H9 (cell line): ENCODE results near the gene ARHGAP10. TPM values are rescaled to one million over a fixed set of nuclear protein-coding genes. Genes with fewer than 3 reads are reported as not detected.

Source experiments
- DNase-seq: peaks from one replicate; pipeline ENCODE4 v3.0.0-alpha.2; 2017
- H2AFZ ChIP-seq: one replicate; pipeline ENCODE4 v1.6.1; 2013; ENCODE audit warnings: mild to moderate bottlenecking, low read length, control low read depth, moderate library complexity
- H2AK5ac ChIP-seq: 2 replicates; pipeline ENCODE4 v1.6.1; 2013; ENCODE audit warnings: low read length, control low read depth, mixed read lengths; ENCODE audit not compliant: insufficient read length
- H2BK120ac ChIP-seq: one replicate; pipeline ENCODE4 v1.6.1; 2013; ENCODE audit warnings: low read depth, mild to moderate bottlenecking, low read length, control low read depth, inconsistent platforms; ENCODE audit not compliant: poor library complexity, severe bottlenecking
- H2BK12ac ChIP-seq: 2 replicates; pipeline ENCODE4 v1.6.1; 2013; ENCODE audit warnings: low read length, control low read depth, mixed read lengths, low read depth; ENCODE audit not compliant: insufficient read length
- H2BK15ac ChIP-seq: 2 replicates; pipeline ENCODE4 v1.6.1; 2013; ENCODE audit warnings: low read depth, low read length, control low read depth
- H2BK20ac ChIP-seq: one replicate; pipeline ENCODE4 v1.6.1; 2013; ENCODE audit warnings: low read depth, mild to moderate bottlenecking, low read length, control low read depth, inconsistent platforms; ENCODE audit not compliant: poor library complexity, severe bottlenecking
- H2BK5ac ChIP-seq: 2 replicates; pipeline ENCODE4 v1.6.1; 2013; ENCODE audit warnings: low read length, control low read depth, mixed read lengths; ENCODE audit not compliant: insufficient read length
- H3K14ac ChIP-seq: 2 replicates; pipeline ENCODE4 v1.6.1; 2013; ENCODE audit warnings: low read length, control low read depth; ENCODE audit not compliant: insufficient read depth
- H3K18ac ChIP-seq: 2 replicates; pipeline ENCODE4 v1.6.1; 2013; ENCODE audit warnings: low read depth, mild to moderate bottlenecking, mixed read lengths, low read length, control low read depth; ENCODE audit not compliant: insufficient read length
- H3K23ac ChIP-seq: 2 replicates; pipeline ENCODE4 v1.6.1; 2013; ENCODE audit warnings: low read length, control low read depth, mixed read lengths, low read depth; ENCODE audit not compliant: insufficient read length
- H3K23me2 ChIP-seq: 2 replicates; pipeline ENCODE4 v1.6.1; 2013; ENCODE audit warnings: low read depth, mild to moderate bottlenecking, mixed read lengths, low read length, control low read depth; ENCODE audit not compliant: insufficient read length, poor library complexity, severe bottlenecking
- H3K27ac ChIP-seq: 2 replicates; pipeline ENCODE4 v1.5.1; 2013; ENCODE audit warnings: low read length, control low read depth, mixed read lengths, low read depth; ENCODE audit not compliant: insufficient read length
- H3K27me3 ChIP-seq: 2 replicates; pipeline ENCODE4 v1.6.1; 2013; ENCODE audit warnings: low read length, control low read depth, inconsistent platforms; ENCODE audit not compliant: insufficient read depth
- H3K4ac ChIP-seq: 2 replicates; pipeline ENCODE4 v1.6.1; 2013; ENCODE audit warnings: low read depth, mild to moderate bottlenecking, control low read depth, inconsistent platforms, low read length, moderate library complexity
- H3K4me1 ChIP-seq: 2 replicates; pipeline ENCODE4 v1.6.1; 2013; ENCODE audit warnings: low read length, control low read depth, inconsistent platforms; ENCODE audit not compliant: insufficient read depth
- H3K4me2 ChIP-seq: 2 replicates; pipeline ENCODE4 v1.6.1; 2013; ENCODE audit warnings: low read length, control low read depth, mixed read lengths; ENCODE audit not compliant: insufficient read length, insufficient read depth
- H3K56ac ChIP-seq: 2 replicates; pipeline ENCODE4 v1.6.1; 2013; ENCODE audit warnings: low read depth, mild to moderate bottlenecking, mixed read lengths, low read length, control low read depth; ENCODE audit not compliant: insufficient read length
- H3K79me1 ChIP-seq: 2 replicates; pipeline ENCODE4 v1.6.1; 2013; ENCODE audit warnings: low read depth, mild to moderate bottlenecking, moderate library complexity, low read length, control low read depth, inconsistent platforms; ENCODE audit not compliant: insufficient read depth, poor library complexity, severe bottlenecking
- H3K79me2 ChIP-seq: 2 replicates; pipeline ENCODE4 v1.6.1; 2013; ENCODE audit warnings: low read length, control low read depth, inconsistent platforms; ENCODE audit not compliant: insufficient read depth
- H3K9ac ChIP-seq: 2 replicates; pipeline ENCODE4 v1.6.1; 2013; ENCODE audit warnings: low read length, control low read depth, mixed read lengths; ENCODE audit not compliant: insufficient read length; ENCODE audit errors: extremely low read depth
- H3K9me3 ChIP-seq: one replicate; pipeline ENCODE4 v1.6.1; 2013; ENCODE audit warnings: low read depth, low read length, inconsistent platforms; ENCODE audit not compliant: control insufficient read depth
- H3T11ph ChIP-seq: one replicate; pipeline ENCODE4 v1.6.1; 2013; ENCODE audit warnings: mild to moderate bottlenecking, low read length, control low read depth, inconsistent platforms
- H4K20me1 ChIP-seq: one replicate; pipeline ENCODE4 v1.6.1; 2013; ENCODE audit not compliant: control insufficient read depth, insufficient read length, insufficient read depth
- H4K5ac ChIP-seq: 2 replicates; pipeline ENCODE4 v1.6.1; 2013; ENCODE audit warnings: low read depth, mild to moderate bottlenecking, mixed read lengths, low read length, control low read depth; ENCODE audit not compliant: insufficient read length
- H4K8ac ChIP-seq: replicated peaks from 2 replicates; pipeline ENCODE4 v1.6.1; 2013; ENCODE audit warnings: low read length, control low read depth, mixed read lengths, low read depth; ENCODE audit not compliant: insufficient read length
- H4K91ac ChIP-seq: 2 replicates; pipeline ENCODE4 v1.6.1; 2013; ENCODE audit warnings: low read depth, mild to moderate bottlenecking, moderate library complexity, mixed read lengths, low read length, control low read depth; ENCODE audit not compliant: insufficient read length
- H3K27ac Mint-ChIP-seq, 3 experiments: 2 replicates in 2 of 3; 3 replicates in 1 of 3; pipeline ENCODE4 v1.8.0; 2020 to 2021; ENCODE audit warnings: mixed read lengths in 3 of 3, mild to moderate bottlenecking in 1 of 3, moderate library complexity in 1 of 3
- H3K27me3 Mint-ChIP-seq: 2 replicates; pipeline ENCODE4 v1.8.0; 2021; ENCODE audit warnings: low read depth, mild to moderate bottlenecking, moderate library complexity, mixed read lengths
- H3K36me3 Mint-ChIP-seq, 3 experiments: 2 replicates in 2 of 3; 3 replicates in 1 of 3; pipeline ENCODE4 v1.8.0; 2020 to 2021; ENCODE audit warnings: low read depth in 3 of 3, mixed read lengths in 3 of 3; ENCODE audit not compliant: insufficient read depth in 1 of 3
- H3K4me1 Mint-ChIP-seq, 2 experiments: 2 replicates each; pipeline ENCODE4 v1.8.0; 2020; ENCODE audit warnings: mixed read lengths in 2 of 2
- H3K4me3 Mint-ChIP-seq, 2 experiments: 2 replicates in 1 of 2; 3 replicates in 1 of 2; pipeline ENCODE4 v1.8.0; 2020 to 2021; ENCODE audit warnings: mild to moderate bottlenecking in 2 of 2, mixed read lengths in 2 of 2, moderate library complexity in 1 of 2
- H3K9me3 Mint-ChIP-seq, 2 experiments: 2 replicates in 1 of 2; 3 replicates in 1 of 2; pipeline ENCODE4 v1.8.0; 2020; ENCODE audit warnings: mild to moderate bottlenecking in 2 of 2, mixed read lengths in 2 of 2, moderate library complexity in 1 of 2
- CTCF ChIP-seq: fragments of 200-600 bp; sonication (generic); conservative IDR thresholded peaks from 3 replicates; pipeline ENCODE4 v1.8.0; 2021; ENCODE audit warnings: antibody characterized with exemption, mild to moderate bottlenecking
- WGBS: extraction: QIAGEN DNeasy Blood & Tissue Kit; methylation state at CpG from one replicate; pipeline ENCODE4 v1.1.7; 2013; ENCODE audit warnings: missing lambda C conversion rate, low lambda C conversion rate, mixed read lengths; ENCODE audit not compliant: insufficient read length; ENCODE audit errors: extremely low coverage; 5-methylcytosine and 5-hydroxymethylcytosine counted together
- total RNA-seq: library from RNA; stranded (reverse); gene quantifications from 2 replicates; pipeline ENCODE4 v1.2.1, GENCODE V29; 2021

ARHGAP10 gene
- total RNA-seq, 1 experiment from 2014 or later = 7.8 TPM

- Histone ChIP-seq H2AK5ac (no peak overlapping the region), H2BK15ac (no peak overlapping the region), H3K4me2 (no peak overlapping the region), H2BK12ac (no peak overlapping the region), H3K4me1 (no peaks in the 10 kb centered on the region), H4K8ac (no peak overlapping the region), H2BK120ac (no peak overlapping the region), H4K20me1 (no peaks in the 10 kb centered on the region), H2AFZ (no peak overlapping the region), H2BK20ac (no peak overlapping the region), H3K27me3 (no peaks in the 10 kb centered on the region), H3K79me1 (no peaks in the 10 kb centered on the region), H3K79me2 (no peaks in the 10 kb centered on the region), H4K5ac (no peak overlapping the region), H2BK5ac (no peak overlapping the region), H3K9ac (no peak overlapping the region), H3K23me2 (no peaks in the 10 kb centered on the region), H4K91ac (no peak overlapping the region), H3T11ph (no peak overlapping the region), H3K9me3 (no peaks in the 10 kb centered on the region), H3K14ac (no peak overlapping the region), H3K27ac (no peak overlapping the region), H3K23ac (no peak overlapping the region), H3K18ac (no peak overlapping the region), H3K4ac (no peak overlapping the region), H3K56ac (no peak overlapping the region)
- peak overlapping the region in 1 of 3 experiments; percentile 44; a peak in 2 of 7 replicates for H3K27ac Mint-ChIP-seq
- H3K9me3 Mint-ChIP-seq = no peaks in the 10 kb centered on the region
- WGBS = no CpG with 5 or more reads among the region's 3 CpGs
- no peaks in the 10 kb centered on the region for H3K27me3 Mint-ChIP-seq
- no peaks in the 10 kb centered on the region for H3K36me3 Mint-ChIP-seq
- no peak for TF ChIP-seq CTCF
- H3K4me1 Mint-ChIP-seq = peaks cover 7 to 9% of the 10 kb centered on the region in 2 experiments
- no peak overlapping the region for H3K4me3 Mint-ChIP-seq
- DNase-seq = no peak
Observed at GRCh38 chr4:147823130-147823529, 91.2 kb downstream of the ARHGAP10 start.
